ENCODE results near the gene CREBZF.
"Not testable (repeated sequence)": the region's sequence is repeated elsewhere in the genome, so short reads cannot be mapped to it uniquely, and the experiment has no call there.

The CREBZF gene

GRCh38 chr11:85694385-85694980, 29.6 kb upstream of the CREBZF start:
- Histone ChIP-seq H3K9ac (ENCODE audit: low read depth, low read length) (no peak overlapping the region), H3K27ac (ENCODE audit: low read depth, low read length) (no peak overlapping the region), H3K4me3 (ENCODE audit: low read depth, low read length) (no peak overlapping the region), H3K9me3 (ENCODE audit: control insufficient read depth, insufficient read depth, low read length) (no peaks in the 10 kb centered on the region), H3K36me3 (ENCODE audit: control insufficient read depth, insufficient read depth, low read length) (no peaks in the 10 kb centered on the region), H3K27me3 (ENCODE audit: control insufficient read depth, insufficient read depth, low read length) (no peaks in the 10 kb centered on the region), H3K4me1 (ENCODE audit: control insufficient read depth, insufficient read depth, low read length) (no peaks in the 10 kb centered on the region)

GRCh38 chr11:85685820-85686459, 21.0 kb upstream of the CREBZF start, which contains the start of gene CCDC89:
TSS of gene CCDC89 (minus strand) at chr11:85686195. CDS start at chr11:85686130, 65 bp downstream.
- Histone ChIP-seq H3K4me3 (ENCODE audit: low read depth, low read length) (no peak within 1 kb of the TSS), H3K27me3 (ENCODE audit: control insufficient read depth, insufficient read depth, low read length) (no peaks in the 10 kb centered on the region), H3K27ac (ENCODE audit: low read depth, low read length) (no peak within 1 kb of the TSS), H3K9ac (ENCODE audit: low read depth, low read length) (no peak within 1 kb of the TSS), H3K4me1 (ENCODE audit: control insufficient read depth, insufficient read depth, low read length) (no peaks in the 10 kb centered on the region; the same call in 1 of the 2 replicates), H3K36me3 (ENCODE audit: control insufficient read depth, insufficient read depth, low read length) (no peaks in the 10 kb centered on the region), H3K9me3 (ENCODE audit: control insufficient read depth, insufficient read depth, low read length) (no peaks in the 10 kb centered on the region)

GRCh38 chr11:85685125-85685819, 20.3 kb upstream of the CREBZF start:
- Histone ChIP-seq H3K27me3 (ENCODE audit: control insufficient read depth, insufficient read depth, low read length) (no peaks in the 10 kb centered on the region), H3K27ac (ENCODE audit: low read depth, low read length) (no peak overlapping the region), H3K4me1 (ENCODE audit: control insufficient read depth, insufficient read depth, low read length) (no peaks in the 10 kb centered on the region; the same call in 1 of the 2 replicates), H3K9ac (ENCODE audit: low read depth, low read length) (no peak overlapping the region), H3K4me3 (ENCODE audit: low read depth, low read length) (no peak overlapping the region), H3K9me3 (ENCODE audit: control insufficient read depth, insufficient read depth, low read length) (no peaks in the 10 kb centered on the region), H3K36me3 (ENCODE audit: control insufficient read depth, insufficient read depth, low read length) (no peaks in the 10 kb centered on the region)

GRCh38 chr11:85682330-85683305, 17.7 kb upstream of the CREBZF start:
- Histone ChIP-seq H3K27me3 (ENCODE audit: control insufficient read depth, insufficient read depth, low read length) (no peaks in the 10 kb centered on the region), H3K9me3 (ENCODE audit: control insufficient read depth, insufficient read depth, low read length) (no peaks in the 10 kb centered on the region), H3K36me3 (ENCODE audit: control insufficient read depth, insufficient read depth, low read length) (no peaks in the 10 kb centered on the region), H3K27ac (ENCODE audit: low read depth, low read length) (no peak overlapping the region), H3K9ac (ENCODE audit: low read depth, low read length) (no peak overlapping the region), H3K4me3 (ENCODE audit: low read depth, low read length) (no peak overlapping the region), H3K4me1 (ENCODE audit: control insufficient read depth, insufficient read depth, low read length) (peaks cover 7% of the 10 kb centered on the region)

GRCh38 chr11:85680897-85681296, 16.0 kb upstream of the CREBZF start:
- H3K9me3 ChIP-seq (ENCODE audit: control insufficient read depth, insufficient read depth, low read length), result no peaks in the 10 kb centered on the region
- no peak overlapping the region for H3K27ac ChIP-seq (ENCODE audit: low read depth, low read length)
- no peaks in the 10 kb centered on the region for H3K36me3 ChIP-seq (ENCODE audit: control insufficient read depth, insufficient read depth, low read length)
- no peak overlapping the region for H3K4me3 ChIP-seq (ENCODE audit: low read depth, low read length)
- no peak overlapping the region for H3K9ac ChIP-seq (ENCODE audit: low read depth, low read length)
- no peaks in the 10 kb centered on the region for H3K27me3 ChIP-seq (ENCODE audit: control insufficient read depth, insufficient read depth, low read length)
- peaks cover 10% of the 10 kb centered on the region for H3K4me1 ChIP-seq (ENCODE audit: control insufficient read depth, insufficient read depth, low read length)

GRCh38 chr11:85679576-85679975, 14.6 kb upstream of the CREBZF start:
- Histone ChIP-seq H3K36me3 (ENCODE audit: control insufficient read depth, insufficient read depth, low read length) (no peaks in the 10 kb centered on the region), H3K9ac (ENCODE audit: low read depth, low read length) (no peak overlapping the region), H3K4me3 (ENCODE audit: low read depth, low read length) (no peak overlapping the region), H3K9me3 (ENCODE audit: control insufficient read depth, insufficient read depth, low read length) (no peaks in the 10 kb centered on the region), H3K27ac (ENCODE audit: low read depth, low read length) (no peak overlapping the region), H3K4me1 (ENCODE audit: control insufficient read depth, insufficient read depth, low read length) (peaks cover 10% of the 10 kb centered on the region), H3K27me3 (ENCODE audit: control insufficient read depth, insufficient read depth, low read length) (no peaks in the 10 kb centered on the region)

- 0 out of 2 replicates have a peak, but pooled peaks cover 6% of the 10 kb centered on the region for H3K9me3 ChIP-seq (ENCODE audit: control insufficient read depth, insufficient read depth, low read length)
- peaks cover 4% of the 10 kb centered on the region; the same call in 1 of the 2 replicates for H3K4me1 ChIP-seq (ENCODE audit: control insufficient read depth, insufficient read depth, low read length)
- no peak overlapping the region for H3K9ac ChIP-seq (ENCODE audit: low read depth, low read length)
- no peak overlapping the region for H3K4me3 ChIP-seq (ENCODE audit: low read depth, low read length)
- no peaks in the 10 kb centered on the region for H3K36me3 ChIP-seq (ENCODE audit: control insufficient read depth, insufficient read depth, low read length)
- H3K27ac ChIP-seq (ENCODE audit: low read depth, low read length), result no peak overlapping the region
- peaks cover 7% of the 10 kb centered on the region; the same call in 1 of the 2 replicates for H3K27me3 ChIP-seq (ENCODE audit: control insufficient read depth, insufficient read depth, low read length)
Observed at GRCh38 chr11:85673393-85673792, 8.5 kb upstream of the CREBZF start.

GRCh38 chr11:85672105-85672902, 7.4 kb upstream of the CREBZF start:
- Histone ChIP-seq H3K36me3 (ENCODE audit: control insufficient read depth, insufficient read depth, low read length) (no peaks in the 10 kb centered on the region), H3K9me3 (ENCODE audit: control insufficient read depth, insufficient read depth, low read length) (0 out of 2 replicates have a peak, but pooled peaks cover 6% of the 10 kb centered on the region), H3K4me1 (ENCODE audit: control insufficient read depth, insufficient read depth, low read length) (no peaks in the 10 kb centered on the region; the same call in 1 of the 2 replicates), H3K4me3 (ENCODE audit: low read depth, low read length) (no peak overlapping the region), H3K27me3 (ENCODE audit: control insufficient read depth, insufficient read depth, low read length) (peaks cover 7% of the 10 kb centered on the region; the same call in 1 of the 2 replicates), H3K9ac (ENCODE audit: low read depth, low read length) (no peak overlapping the region), H3K27ac (ENCODE audit: low read depth, low read length) (no peak overlapping the region)

- not testable (repeated sequence) for H3K27me3 ChIP-seq (ENCODE audit: control insufficient read depth, insufficient read depth, low read length); H3K36me3 ChIP-seq (ENCODE audit: control insufficient read depth, insufficient read depth, low read length); H3K4me3 ChIP-seq (ENCODE audit: low read depth, low read length); H3K9ac ChIP-seq (ENCODE audit: low read depth, low read length); H3K4me1 ChIP-seq (ENCODE audit: control insufficient read depth, insufficient read depth, low read length); H3K9me3 ChIP-seq (ENCODE audit: control insufficient read depth, insufficient read depth, low read length); H3K27ac ChIP-seq (ENCODE audit: low read depth, low read length)
Observed at GRCh38 chr11:85670949-85671663, 6.2 kb upstream of the CREBZF start.
